Measurements from ENCODE around the gene GON4L.
"Not testable (repeated sequence)": the region's sequence is repeated elsewhere in the genome, so short reads cannot be mapped to it uniquely, and the experiment has no call there.

The GON4L gene

GRCh38 chr1:155706139-155706538, 150.9 kb downstream of the GON4L start:
- in situ Hi-C loops (cut with HindIII; ENCODE audit: low sequenced_read_pairs): no loop called here

GRCh38 chr1:155704414-155704813, 152.6 kb downstream of the GON4L start:
- in situ Hi-C loops (cut with HindIII; ENCODE audit: low sequenced_read_pairs): not testable (repeated sequence)

GRCh38 chr1:155703216-155703615, 153.8 kb downstream of the GON4L start:
- in situ Hi-C loops (cut with HindIII; ENCODE audit: low sequenced_read_pairs): no loop called here

- in situ Hi-C loops (cut with HindIII; ENCODE audit: low sequenced_read_pairs): not testable (repeated sequence)
These were observed 155.3 kb downstream of the GON4L start for GRCh38 chr1:155701675-155702074.
